GM23248 (cell line): ENCODE results near the gene INTS15. TPM values are rescaled to one million over a fixed set of nuclear protein-coding genes. Genes with fewer than 3 reads are reported as not detected.
A peak's percentile ranks its signal among the peaks of the same experiment; 100 is the strongest.
"Not testable (repeated sequence)": the region's sequence is repeated elsewhere in the genome, so short reads cannot be mapped to it uniquely, and the experiment has no call there.

Experiments
- DNase-seq: peaks from one replicate; pipeline ENCODE4 v3.0.0-alpha.2; 2015
- H2AFZ ChIP-seq: fragments of 200-600 bp; sonication (generic); 2 replicates; pipeline ENCODE4 v1.6.1; 2016; ENCODE audit warnings: antibody characterized with exemption
- H3F3A ChIP-seq: fragments of 200-600 bp; sonication (generic); 2 replicates; pipeline ENCODE4 v1.6.1; 2016; ENCODE audit warnings: mild to moderate bottlenecking, antibody characterized with exemption, mixed run types; ENCODE audit not compliant: insufficient read depth
- H3K27ac ChIP-seq: fragments of 200-600 bp; sonication (generic); 2 replicates; pipeline ENCODE4 v1.5.1; 2016; ENCODE audit warnings: mild to moderate bottlenecking
- H3K27me3 ChIP-seq: fragments of 200-600 bp; sonication (generic); replicated peaks from 2 replicates; pipeline ENCODE4 v1.6.1; 2016; ENCODE audit warnings: mild to moderate bottlenecking; ENCODE audit not compliant: insufficient read depth
- H3K36me3 ChIP-seq: fragments of 200-600 bp; sonication (generic); 2 replicates; pipeline ENCODE4 v1.6.1; 2016; ENCODE audit warnings: low read depth, mild to moderate bottlenecking
- H3K4me1 ChIP-seq: fragments of 200-600 bp; sonication (generic); 2 replicates; pipeline ENCODE4 v1.6.1; 2016; ENCODE audit warnings: mild to moderate bottlenecking; ENCODE audit not compliant: insufficient read depth
- H3K4me2 ChIP-seq: fragments of 200-600 bp; sonication (generic); one replicate; pipeline ENCODE4 v1.6.1; 2016; ENCODE audit warnings: mild to moderate bottlenecking; ENCODE audit not compliant: unreplicated experiment
- H3K4me3 ChIP-seq: fragments of 200-600 bp; sonication (generic); 2 replicates; pipeline ENCODE4 v1.5.1; 2016; ENCODE audit warnings: mild to moderate bottlenecking
- H3K79me2 ChIP-seq: fragments of 200-600 bp; sonication (generic); 2 replicates; pipeline ENCODE4 v1.6.1; 2016; ENCODE audit warnings: mild to moderate bottlenecking; ENCODE audit not compliant: insufficient read depth
- H3K9ac ChIP-seq: fragments of 200-600 bp; sonication (generic); 2 replicates; pipeline ENCODE4 v1.6.1; 2016; ENCODE audit warnings: mild to moderate bottlenecking
- H3K9me2 ChIP-seq: fragments of 200-600 bp; sonication (generic); 2 replicates; pipeline ENCODE4 v1.6.1; 2016; ENCODE audit warnings: mixed run types, mild to moderate bottlenecking, moderate library complexity; ENCODE audit not compliant: insufficient read depth
- H3K9me3 ChIP-seq: fragments of 200-600 bp; sonication (generic); one replicate; pipeline ENCODE4 v1.6.1; 2017; ENCODE audit warnings: low read depth
- H4K20me1 ChIP-seq: fragments of 200-600 bp; sonication (generic); 2 replicates; pipeline ENCODE4 v1.6.0; 2016; ENCODE audit not compliant: insufficient read depth
- EZH2 ChIP-seq: fragments of 200-600 bp; sonication (generic); IDR thresholded peaks from 2 replicates; pipeline ENCODE4 v1.6.1; 2018; ENCODE audit warnings: antibody characterized with exemption, mild to moderate bottlenecking; ENCODE audit not compliant: insufficient read depth, poor library complexity, severe bottlenecking
- EZH2phosphoT487 ChIP-seq: fragments of 200-600 bp; sonication (generic); IDR thresholded peaks from 2 replicates; pipeline ENCODE4 v1.6.1; 2018; ENCODE audit warnings: antibody characterized with exemption, moderate library complexity, mild to moderate bottlenecking, low read depth; ENCODE audit not compliant: insufficient read depth
- WGBS, 2 experiments: methylation state at CpG; one replicate each; pipeline ENCODE4 v1.1.6; 2015 to 2017; ENCODE audit warnings: low lambda C conversion rate in 2 of 2, low coverage in 1 of 2; ENCODE audit errors: missing lambda C conversion rate in 2 of 2; 5-methylcytosine and 5-hydroxymethylcytosine counted together
- in situ Hi-C: fragments of 300-500 bp; cut with MboI; formaldehyde crosslinking; loops from 2 replicates; pipeline ENCODE4 v1.15.0; 2020
- polyA plus RNA-seq: library from polyadenylated mRNA; unstranded; fragments of >200 nt; fragmentation: Nextera tagmentation; extraction: Ambion mirVana; gene quantifications from 2 replicates; pipeline ENCODE4 v1.2.1, GENCODE V29; 2016
- total RNA-seq: library from RNA; depleted of rRNA; stranded (reverse); fragments of >200 nt; shearing (Covaris generic); gene quantifications from 2 replicates; pipeline ENCODE4 v1.2.3, GENCODE V29; 2014

INTS15 gene
- total and polyA plus RNA-seq, 2 experiments from 2014 or later, result 11.3 to 17.9 TPM

DNA sequence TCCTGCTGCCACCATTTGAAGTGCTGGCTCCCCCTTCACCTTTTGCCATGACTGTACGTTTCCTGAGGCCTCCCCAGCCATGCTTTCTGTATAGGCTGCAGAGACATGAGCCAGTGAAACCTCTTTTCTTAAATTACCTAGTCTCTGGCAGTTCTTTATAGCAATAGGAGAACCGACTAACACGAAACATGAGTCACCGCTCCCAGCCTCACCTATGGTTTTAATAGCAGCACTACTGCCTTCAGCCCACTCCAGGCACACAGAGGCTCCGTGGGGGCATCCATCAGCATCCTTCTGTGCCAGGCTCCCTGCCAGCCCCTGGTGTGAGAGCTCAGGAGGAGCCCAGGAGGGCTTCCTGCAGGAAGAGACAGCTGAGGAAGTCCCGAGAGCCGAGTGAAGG lies 41.8 kb downstream of the INTS15 start:
- Histone ChIP-seq H3K27ac (no peak overlapping the region), H4K20me1 (no peaks in the 10 kb centered on the region), H3K9ac (no peak overlapping the region), H2AFZ (no peak overlapping the region), H3K4me3 (no peak overlapping the region), H3F3A (no peaks in the 10 kb centered on the region), H3K4me1 (no peaks in the 10 kb centered on the region), H3K36me3 (no peaks in the 10 kb centered on the region), H3K27me3 (no peaks in the 10 kb centered on the region), H3K4me2 (no peak overlapping the region), H3K9me3 (no peaks in the 10 kb centered on the region), H3K9me2 (no peaks in the 10 kb centered on the region), H3K79me2 (no peaks in the 10 kb centered on the region)
- DNase-seq, result no peak
- TF ChIP-seq EZH2 (no peak), EZH2phosphoT487 (no peak)
- in situ Hi-C loops, result no loop called here
- 54 to 59% methylated on average over 7 of the region's 7 CpGs for WGBS, 2 experiments

- Histone ChIP-seq H3K4me1 (0 out of 2 replicates have a peak, but pooled peaks cover 3% of the 10 kb centered on the region), H3K4me2 (no peak overlapping the region), H3K36me3 (no peaks in the 10 kb centered on the region), H4K20me1 (no peaks in the 10 kb centered on the region), H3F3A (no peaks in the 10 kb centered on the region), H3K9me2 (no peaks in the 10 kb centered on the region), H3K9me3 (no peaks in the 10 kb centered on the region), H3K27me3 (no peaks in the 10 kb centered on the region), H3K4me3 (no peak overlapping the region), H3K9ac (no peak overlapping the region), H2AFZ (no peak overlapping the region), H3K27ac (no peak overlapping the region), H3K79me2 (peaks cover 16% of the 10 kb centered on the region)
- no peak for DNase-seq
- in situ Hi-C loops, result no loop called here
- no peak for TF ChIP-seq EZH2phosphoT487
- no peak for TF ChIP-seq EZH2
- 77 to 82% methylated on average over 8 of the region's 8 CpGs for WGBS, 2 experiments
Measured at GRCh38 chr7:6634021-6634420, 44.2 kb downstream of the INTS15 start.

DNA sequence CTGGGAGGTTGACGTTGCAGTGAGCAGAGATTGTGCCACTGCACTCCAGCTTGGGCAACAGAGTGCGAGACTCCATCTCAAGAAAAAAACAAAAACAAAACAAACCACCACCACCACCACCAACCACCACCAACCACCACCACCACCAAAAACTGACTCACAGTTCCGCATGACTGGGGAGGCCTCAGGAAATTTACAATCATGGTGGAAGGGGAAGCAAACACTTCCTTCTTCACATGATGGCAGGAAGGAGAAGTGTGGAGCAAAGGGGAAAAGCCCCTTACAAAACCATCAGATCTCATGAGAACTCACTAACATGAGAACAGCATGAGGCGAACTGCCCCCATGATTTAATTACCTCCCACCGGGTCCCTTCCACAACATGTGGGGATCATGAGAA lies 45.1 kb downstream of the INTS15 start:
- H3K36me3 ChIP-seq, H3K27me3 ChIP-seq, H3K27ac ChIP-seq, H3K4me3 ChIP-seq, H3K4me1 ChIP-seq, H3F3A ChIP-seq, H2AFZ ChIP-seq, H3K9me2 ChIP-seq, H3K9me3 ChIP-seq, H4K20me1 ChIP-seq, in situ Hi-C loops, DNase-seq, H3K9ac ChIP-seq, H3K4me2 ChIP-seq: not testable (repeated sequence)
- H3K79me2 ChIP-seq, result peaks cover 25% of the 10 kb centered on the region
- WGBS, 2 experiments, result 97% methylated on average over 5 of the region's 5 CpGs

DNA sequence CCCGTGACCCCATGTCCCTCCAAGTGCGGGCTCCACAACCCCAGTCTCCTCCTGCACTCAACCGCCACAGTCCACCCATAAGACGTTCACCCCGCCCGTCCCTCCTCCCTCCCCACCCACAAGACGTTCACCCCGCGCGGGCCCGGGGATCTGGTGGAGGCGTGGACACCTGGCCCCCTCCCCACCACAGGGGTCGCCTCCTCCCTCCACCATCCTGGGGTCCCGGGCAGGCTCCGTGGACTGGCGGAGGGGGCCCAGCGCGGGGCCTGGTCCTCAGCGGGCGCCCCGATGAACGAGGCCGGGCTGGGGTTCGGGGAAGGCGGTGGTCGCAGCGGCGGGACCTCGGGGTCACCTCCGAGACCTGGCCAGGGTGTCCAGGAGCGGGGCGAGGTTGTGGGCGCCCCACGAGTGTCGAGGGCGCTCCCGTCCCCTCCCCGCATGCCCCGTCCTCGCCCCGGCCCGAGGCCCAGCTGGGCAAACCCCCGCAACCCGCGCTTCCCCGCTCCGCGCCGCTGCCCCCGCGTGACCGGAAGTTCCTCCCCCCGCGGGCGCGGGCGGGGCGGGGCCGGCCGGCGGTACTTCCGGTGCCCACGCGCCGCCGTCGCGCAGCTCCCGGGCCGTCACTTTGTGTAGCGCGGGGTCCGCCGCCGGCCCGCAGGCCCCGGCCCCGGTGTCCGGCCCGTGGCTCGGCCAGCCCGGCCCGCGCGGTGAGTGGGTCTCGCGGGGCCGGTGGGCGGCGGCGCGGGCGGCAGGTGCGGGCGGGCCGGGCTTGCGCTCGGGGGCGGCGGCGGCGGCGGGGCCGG lies 47.1 kb downstream of the INTS15 start, which contains the start of gene ZNF316:
ZNF316 (plus strand) TSS at position 578 of the 803 bp plus-strand sequence. CDS start 5,092 bp downstream, outside the sequence.
- in situ Hi-C loops, result no loop called here
- Histone ChIP-seq H3K27ac (no peak within 1 kb of the TSS), H4K20me1 (no peaks in the 10 kb centered on the region), H2AFZ (peak within 1 kb of the TSS; percentile 84), H3K79me2 (peaks cover 37% of the 10 kb centered on the region), H3K9ac (peak within 1 kb of the TSS; percentile 90), H3F3A (no peaks in the 10 kb centered on the region), H3K4me1 (0 out of 2 replicates have a peak, but pooled peaks cover 3% of the 10 kb centered on the region), H3K9me2 (no peaks in the 10 kb centered on the region), H3K4me3 (peak within 1 kb of the TSS; percentile 86), H3K9me3 (no peaks in the 10 kb centered on the region), H3K27me3 (no peaks in the 10 kb centered on the region), H3K4me2 (peak within 1 kb of the TSS; percentile 98), H3K36me3 (no peaks in the 10 kb centered on the region)
- TF ChIP-seq EZH2phosphoT487 (no peak), EZH2 (no peak)
- DNase-seq, result peak; percentile 78
- 2% methylated on average over 21 to 59 of the region's 104 CpGs for WGBS, 2 experiments
